ENCODE results near the gene TJAP1. TPM values are rescaled to one million over a fixed set of nuclear protein-coding genes. Genes with fewer than 3 reads are reported as not detected.
"Not testable (repeated sequence)": the region's sequence is repeated elsewhere in the genome, so short reads cannot be mapped to it uniquely, and the experiment has no call there.

The TJAP1 gene
- total RNA-seq, 1 experiment from 2014 or later, result 21.3 TPM

- no peak for DNase-seq (ENCODE audit: low read depth)
Measured at GRCh38 chr6:43522547-43523261, 45.3 kb downstream of the TJAP1 start.

- DNase-seq (ENCODE audit: low read depth), result no peak
Measured at GRCh38 chr6:43523284-43523683, 45.9 kb downstream of the TJAP1 start.

- no peak for DNase-seq (ENCODE audit: low read depth)
Measured at GRCh38 chr6:43524483-43524961, 47.2 kb downstream of the TJAP1 start.

GRCh38 chr6:43532201-43532600 lies 54.8 kb downstream of the TJAP1 start:
- DNase-seq (ENCODE audit: low read depth), result no peak

GRCh38 chr6:43538986-43539385 lies 61.6 kb downstream of the TJAP1 start:
- DNase-seq (ENCODE audit: low read depth), result not testable (repeated sequence)

- DNase-seq (ENCODE audit: low read depth), result not testable (repeated sequence)
Measured at GRCh38 chr6:43539409-43539808, 62.0 kb downstream of the TJAP1 start.

- DNase-seq (ENCODE audit: low read depth), result no peak
Measured at GRCh38 chr6:43540507-43540906, 63.1 kb downstream of the TJAP1 start.

- DNase-seq (ENCODE audit: low read depth), result no peak
Measured at GRCh38 chr6:43541774-43542471, 64.6 kb downstream of the TJAP1 start.

GRCh38 chr6:43544461-43544860 lies 67.1 kb downstream of the TJAP1 start:
- DNase-seq (ENCODE audit: low read depth), result no peak

- DNase-seq (ENCODE audit: low read depth), result no peak
Measured at GRCh38 chr6:43547222-43547621, 69.9 kb downstream of the TJAP1 start.

Small RNAs within 50 kb of the gene (small RNA-seq; reads per million reads assigned to genes)
- gene MIR6780B (not detected), gene RF00426 (not detected), gene RNU6-1113P (not detected)

Other genes with a start within 250 kb of the TJAP1 start
- gene DNPH1, start 248.1 kb upstream of the TJAP1 start, total RNA-seq (2014; rRNA removed; shearing (Covaris generic)), result 92.6 and 123 TPM in 2 replicates
- gene TTBK1, start 234.1 kb upstream of the TJAP1 start, total RNA-seq (2014; rRNA removed; shearing (Covaris generic)), result 0.06 TPM in 1 of 2 replicates, not detected in the other
- gene SLC22A7, start 179.3 kb upstream of the TJAP1 start, total RNA-seq (2014; rRNA removed; shearing (Covaris generic)), result not detected in 2 replicates
- not detected in 2 replicates for gene CRIP3, start 168.7 kb upstream of the TJAP1 start, total RNA-seq (2014; rRNA removed; shearing (Covaris generic))
- gene ZNF318, start 107.9 kb upstream of the TJAP1 start, total RNA-seq (2014; rRNA removed; shearing (Covaris generic)), result 4.8 and 6.4 TPM in 2 replicates
- gene ABCC10, start 50.0 kb upstream of the TJAP1 start, total RNA-seq (2014; rRNA removed; shearing (Covaris generic)), result 8.4 and 11.7 TPM in 2 replicates
- 3.8 and 4.2 TPM in 2 replicates for gene DLK2, start 22.0 kb upstream of the TJAP1 start, total RNA-seq (2014; rRNA removed; shearing (Covaris generic))
- gene LRRC73, start 32.8 kb downstream of the TJAP1 start, total RNA-seq (2014; rRNA removed; shearing (Covaris generic)), result 0.07 and 0.77 TPM in 2 replicates
- 94.2 and 100 TPM in 2 replicates for gene YIPF3, start 39.4 kb downstream of the TJAP1 start, total RNA-seq (2014; rRNA removed; shearing (Covaris generic))
- gene POLR1C, start 39.5 kb downstream of the TJAP1 start, total RNA-seq (2014; rRNA removed; shearing (Covaris generic)), result 56.6 and 59.3 TPM in 2 replicates
- gene XPO5, start 98.5 kb downstream of the TJAP1 start, total RNA-seq (2014; rRNA removed; shearing (Covaris generic)), result 38.9 and 70.7 TPM in 2 replicates
- 25.9 and 29.1 TPM in 2 replicates for gene POLH, start 98.6 kb downstream of the TJAP1 start, total RNA-seq (2014; rRNA removed; shearing (Covaris generic))
- gene GTPBP2, start 151.7 kb downstream of the TJAP1 start, total RNA-seq (2014; rRNA removed; shearing (Covaris generic)), result 32.5 and 33.7 TPM in 2 replicates
- gene MAD2L1BP, start 158.3 kb downstream of the TJAP1 start, total RNA-seq (2014; rRNA removed; shearing (Covaris generic)), result 26.9 and 35.2 TPM in 2 replicates
- not detected in 2 replicates for gene RSPH9, start 167.5 kb downstream of the TJAP1 start, total RNA-seq (2014; rRNA removed; shearing (Covaris generic))
- gene MRPS18A, start 210.2 kb downstream of the TJAP1 start, total RNA-seq (2014; rRNA removed; shearing (Covaris generic)), result 102 and 120 TPM in 2 replicates

Measured in HT1080 (cell line).